HEK293T (cell line): Measurements from ENCODE around the gene CCDC57.

Source experiments
- CTCF ChIA-PET: fragments of 350-600 bp; formaldehyde crosslinking; extraction: SDS; loops from one replicate; lab custom pipeline; 2021; ENCODE audit warnings: antibody characterized with exemption, inconsistent platforms; lab: Yijun Ruan, JAX
- POLR2A ChIA-PET: fragments of 350-600 bp; formaldehyde crosslinking; extraction: SDS; loops from one replicate; lab custom pipeline; 2020; ENCODE audit warnings: antibody characterized with exemption, inconsistent platforms; lab: Yijun Ruan, JAX
- DNase-seq: peaks from one replicate; pipeline ENCODE4 v3.0.0; 2012; ENCODE audit warnings: mixed read lengths; ENCODE audit errors: extremely low spot score
- ARNT ChIP-seq: fragments of 450-650 bp; IDR thresholded peaks from 2 replicates; pipeline ENCODE4 v1.6.1; 2017; ENCODE audit warnings: mild to moderate bottlenecking
- BHLHE40 ChIP-seq: fragments of 450-650 bp; IDR thresholded peaks from 2 replicates; pipeline ENCODE4 v1.6.1; 2016; ENCODE audit warnings: mild to moderate bottlenecking, moderate library complexity, borderline replicate concordance
- CTBP1 ChIP-seq: fragments of 450-650 bp; IDR thresholded peaks from 2 replicates; pipeline ENCODE4 v1.6.1; 2016; ENCODE audit warnings: borderline replicate concordance
- ELF4 ChIP-seq: fragments of 450-650 bp; IDR thresholded peaks from 2 replicates; pipeline ENCODE4 v1.6.1; 2017; ENCODE audit warnings: antibody characterized with exemption
- FOXA1 ChIP-seq: fragments of 450-650 bp; IDR thresholded peaks from 2 replicates; pipeline ENCODE4 v1.6.1; 2016; ENCODE audit warnings: mild to moderate bottlenecking
- FOXK2 ChIP-seq: fragments of 450-650 bp; IDR thresholded peaks from 2 replicates; pipeline ENCODE4 v1.6.1; 2016; ENCODE audit warnings: mild to moderate bottlenecking
- FOXM1 ChIP-seq: fragments of 450-650 bp; IDR thresholded peaks from 2 replicates; pipeline ENCODE4 v1.6.1; 2017; ENCODE audit warnings: mild to moderate bottlenecking, borderline replicate concordance
- HDGF ChIP-seq: fragments of 450-650 bp; IDR thresholded peaks from 2 replicates; pipeline ENCODE4 v1.6.1; 2017; ENCODE audit warnings: antibody characterized with exemption, borderline replicate concordance
- L3MBTL2 ChIP-seq: fragments of 450-650 bp; conservative IDR thresholded peaks from 2 replicates; pipeline ENCODE4 v1.6.1; 2016; ENCODE audit warnings: mild to moderate bottlenecking
- LEF1 ChIP-seq: fragments of 450-650 bp; IDR thresholded peaks from 2 replicates; pipeline ENCODE4 v1.6.1; 2017; ENCODE audit warnings: mild to moderate bottlenecking, borderline replicate concordance
- NFRKB ChIP-seq: fragments of 450-650 bp; IDR thresholded peaks from 2 replicates; pipeline ENCODE4 v1.6.1; 2016; ENCODE audit warnings: mild to moderate bottlenecking, moderate library complexity
- PKNOX1 ChIP-seq: fragments of 450-650 bp; IDR thresholded peaks from 2 replicates; pipeline ENCODE4 v1.6.1; 2016
- SP1 ChIP-seq: fragments of 450-650 bp; IDR thresholded peaks from 2 replicates; pipeline ENCODE4 v1.6.1; 2017
- SUZ12 ChIP-seq: fragments of 450-650 bp; IDR thresholded peaks from 2 replicates; pipeline ENCODE4 v1.6.1; 2016; ENCODE audit warnings: mild to moderate bottlenecking
- TARDBP ChIP-seq: fragments of 450-650 bp; IDR thresholded peaks from 2 replicates; pipeline ENCODE4 v1.6.1; 2016
- ZNF384 ChIP-seq: fragments of 450-650 bp; IDR thresholded peaks from 2 replicates; pipeline ENCODE4 v1.6.1; 2016

CCDC57 gene

GRCh38 chr17:82221341-82221902 is 8.8 kb upstream of the CCDC57 start:
- CTCF ChIA-PET = no interaction called here
- TF ChIP-seq CTBP1 = no peak
- TF ChIP-seq L3MBTL2 = no peak
- TF ChIP-seq TARDBP = no peak
- TF ChIP-seq SUZ12 = no peak
- POLR2A ChIA-PET = interaction anchor here (1.2 kb wide), 1 partner anchor 71 kb away, joined by 3 read pairs; no protein-coding TSS in a partner anchor
- no peak for DNase-seq

GRCh38 chr17:82219753-82220709 is 7.4 kb upstream of the CCDC57 start:
- ChIA-PET CTCF (interaction anchor here (0.8 kb wide), 1 partner anchor 16 kb away, joined by 4 read pairs; no protein-coding TSS in a partner anchor), POLR2A (no interaction called here)
- DNase-seq = no peak
- TF ChIP-seq TARDBP = no peak
- TF ChIP-seq ZNF384 = no peak
- TF ChIP-seq FOXK2 = no peak
- no peak for TF ChIP-seq BHLHE40
- TF ChIP-seq NFRKB = no peak
- TF ChIP-seq FOXM1 = no peak
- no peak for TF ChIP-seq CTBP1
- no peak for TF ChIP-seq SP1
- TF ChIP-seq LEF1 = no peak
- TF ChIP-seq SUZ12 = no peak
- no peak for TF ChIP-seq L3MBTL2
- no peak for TF ChIP-seq FOXA1
- no peak for TF ChIP-seq HDGF
- no peak for TF ChIP-seq ARNT
- TF ChIP-seq PKNOX1 = no peak
- no peak for TF ChIP-seq ELF4

GRCh38 chr17:82219083-82219482 is 6.4 kb upstream of the CCDC57 start:
- ChIA-PET POLR2A (no interaction called here), CTCF (no interaction called here)
- DNase-seq = no peak
- TF ChIP-seq TARDBP = no peak
- no peak for TF ChIP-seq FOXK2
- TF ChIP-seq SP1 = no peak
- no peak for TF ChIP-seq HDGF
- TF ChIP-seq FOXM1 = no peak
- TF ChIP-seq BHLHE40 = no peak
- TF ChIP-seq ZNF384 = no peak
- no peak for TF ChIP-seq PKNOX1
- no peak for TF ChIP-seq ELF4
- TF ChIP-seq SUZ12 = no peak
- no peak for TF ChIP-seq ARNT
- TF ChIP-seq CTBP1 = no peak
- no peak for TF ChIP-seq LEF1
- TF ChIP-seq FOXA1 = no peak
- no peak for TF ChIP-seq L3MBTL2
- no peak for TF ChIP-seq NFRKB

GRCh38 chr17:82218349-82219075 is 5.9 kb upstream of the CCDC57 start:
- ChIA-PET CTCF (no interaction called here), POLR2A (no interaction called here)
- no peak for DNase-seq
- no peak for TF ChIP-seq ZNF384
- TF ChIP-seq BHLHE40 = no peak
- TF ChIP-seq ARNT = no peak
- TF ChIP-seq PKNOX1 = no peak
- no peak for TF ChIP-seq TARDBP
- no peak for TF ChIP-seq SUZ12
- TF ChIP-seq FOXA1 = no peak
- no peak for TF ChIP-seq CTBP1
- no peak for TF ChIP-seq HDGF
- TF ChIP-seq LEF1 = no peak
- no peak for TF ChIP-seq NFRKB
- TF ChIP-seq SP1 = no peak
- no peak for TF ChIP-seq L3MBTL2
- no peak for TF ChIP-seq FOXK2
- TF ChIP-seq FOXM1 = no peak
- TF ChIP-seq ELF4 = no peak

GRCh38 chr17:82217530-82218204 is 5.0 kb upstream of the CCDC57 start:
- TF ChIP-seq HDGF = no peak
- TF ChIP-seq FOXM1 = no peak
- TF ChIP-seq FOXK2 = no peak
- no peak for TF ChIP-seq L3MBTL2
- TF ChIP-seq FOXA1 = no peak
- TF ChIP-seq SUZ12 = no peak
- TF ChIP-seq ELF4 = no peak
- TF ChIP-seq LEF1 = no peak
- no peak for TF ChIP-seq TARDBP
- CTCF ChIA-PET = no interaction called here
- POLR2A ChIA-PET = no interaction called here
- no peak for DNase-seq
